Memory B cell (primary cell): ENCODE data around the gene DYNC1LI1.

Source experiments
- ATAC-seq: fragments of 150-1000 bp; cut with Tn5 transposase; 2 replicates; pipeline ENCODE4 v1.10.0; 2021; ENCODE audit warnings: low read depth, mild to moderate bottlenecking, moderate library complexity
- DNase-seq, 2 donors: peaks; one replicate each; pipeline ENCODE4 v3.0.0; 2022; ENCODE audit warnings: low spot score in 2 of 2
- H3K27ac Mint-ChIP-seq: one replicate; pipeline ENCODE4 v1.8.0; 2022; ENCODE audit warnings: mild to moderate bottlenecking, moderate library complexity, mixed read lengths
- H3K27me3 Mint-ChIP-seq: one replicate; pipeline ENCODE4 v1.8.0; 2022; ENCODE audit warnings: mixed read lengths
- H3K36me3 Mint-ChIP-seq: one replicate; pipeline ENCODE4 v1.8.0; 2022; ENCODE audit warnings: mild to moderate bottlenecking, mixed read lengths
- H3K4me1 Mint-ChIP-seq: one replicate; pipeline ENCODE4 v1.8.0; 2022; ENCODE audit warnings: mixed read lengths
- H3K4me3 Mint-ChIP-seq: one replicate; pipeline ENCODE4 v1.8.0; 2022; ENCODE audit warnings: mild to moderate bottlenecking, moderate library complexity, mixed read lengths
- H3K9me3 Mint-ChIP-seq: one replicate; pipeline ENCODE4 v1.8.0; 2022; ENCODE audit warnings: mixed read lengths

Gene DYNC1LI1

DNA sequence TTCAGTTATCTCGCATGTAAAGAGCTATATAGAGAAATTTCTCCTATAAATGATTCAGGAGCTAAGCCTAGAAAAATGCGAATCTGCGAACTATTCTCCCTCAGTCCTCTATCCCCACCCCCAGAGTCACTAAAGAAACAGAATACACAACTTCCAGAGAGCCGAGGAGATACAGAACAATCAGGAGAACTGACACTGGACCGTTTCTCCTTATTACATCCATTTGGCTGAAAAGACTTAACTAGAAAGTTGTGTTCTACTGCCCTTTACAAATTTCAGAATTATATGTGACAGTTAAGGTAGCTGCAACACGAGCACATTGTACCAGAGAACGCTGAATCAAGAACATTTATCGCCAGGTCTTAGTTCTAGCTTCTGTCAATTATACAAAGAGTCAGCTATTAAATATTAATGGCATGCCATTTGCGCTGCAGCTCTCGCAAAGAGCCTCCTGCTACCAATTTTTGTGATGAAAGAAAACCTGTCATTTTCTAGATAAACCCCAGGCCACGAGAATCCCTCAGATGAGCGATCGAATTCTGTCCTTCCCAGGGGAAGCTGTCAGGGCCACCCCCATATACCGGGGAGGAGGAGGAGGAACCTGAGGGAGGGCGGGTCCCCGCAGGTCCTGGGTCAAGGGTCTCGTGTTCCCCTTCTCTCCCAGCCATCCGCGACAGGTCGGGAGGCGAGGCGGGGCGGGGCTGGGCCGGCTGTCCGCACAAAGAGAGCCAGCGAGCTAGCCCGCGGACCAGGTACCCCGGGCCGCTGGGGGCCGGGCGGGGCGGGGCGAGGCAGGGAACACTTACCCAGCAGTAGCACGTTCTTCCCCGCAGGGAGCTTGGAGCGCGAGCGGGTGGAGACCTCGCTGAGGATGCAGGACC, 878 bp downstream of the DYNC1LI1 start:
- H3K27me3 Mint-ChIP-seq: no peaks in the 10 kb centered on the region
- peak overlapping the region; percentile 93 for H3K4me3 Mint-ChIP-seq
- H3K27ac Mint-ChIP-seq: peak overlapping the region; percentile 87
- no peaks in the 10 kb centered on the region for H3K9me3 Mint-ChIP-seq
- H3K36me3 Mint-ChIP-seq: peaks cover 2% of the 10 kb centered on the region
- H3K4me1 Mint-ChIP-seq: peaks cover 19% of the 10 kb centered on the region
- peak; percentile 21 for ATAC-seq
- DNase-seq: peak in 1 of 2 donors; percentile 7

- peaks cover 21% of the 10 kb centered on the region for H3K4me1 Mint-ChIP-seq
- ATAC-seq (no peak), DNase-seq (no peak)
- no peak overlapping the region for H3K27ac Mint-ChIP-seq
- no peaks in the 10 kb centered on the region for H3K27me3 Mint-ChIP-seq
- H3K4me3 Mint-ChIP-seq: no peak overlapping the region
- no peaks in the 10 kb centered on the region for H3K9me3 Mint-ChIP-seq
- H3K36me3 Mint-ChIP-seq: peaks cover 5% of the 10 kb centered on the region
These were observed 1.7 kb downstream of the DYNC1LI1 start for GRCh38 chr3:32568953-32569352.

DNA sequence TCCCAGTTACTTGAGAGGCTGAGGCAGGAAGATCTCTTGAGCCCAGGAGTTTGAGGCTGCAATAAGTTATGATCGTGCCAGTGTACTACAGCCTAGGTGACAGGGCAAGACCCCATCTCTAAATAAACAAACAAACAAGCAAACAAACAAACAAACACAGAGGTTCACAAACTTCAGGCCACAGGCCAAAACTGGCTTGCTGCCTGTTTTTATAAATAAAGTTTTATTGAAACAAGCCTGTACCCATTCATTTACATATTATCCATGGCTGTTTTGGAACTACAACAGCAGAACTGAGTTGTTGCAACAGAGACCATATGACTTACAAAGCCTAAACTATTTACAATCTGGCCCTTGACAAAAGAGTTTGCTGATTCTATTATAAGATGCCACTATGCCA, 6.5 kb downstream of the DYNC1LI1 start:
- no peak for DNase-seq
- Mint-ChIP-seq H3K27ac (no peak overlapping the region), H3K27me3 (no peaks in the 10 kb centered on the region)

DNA sequence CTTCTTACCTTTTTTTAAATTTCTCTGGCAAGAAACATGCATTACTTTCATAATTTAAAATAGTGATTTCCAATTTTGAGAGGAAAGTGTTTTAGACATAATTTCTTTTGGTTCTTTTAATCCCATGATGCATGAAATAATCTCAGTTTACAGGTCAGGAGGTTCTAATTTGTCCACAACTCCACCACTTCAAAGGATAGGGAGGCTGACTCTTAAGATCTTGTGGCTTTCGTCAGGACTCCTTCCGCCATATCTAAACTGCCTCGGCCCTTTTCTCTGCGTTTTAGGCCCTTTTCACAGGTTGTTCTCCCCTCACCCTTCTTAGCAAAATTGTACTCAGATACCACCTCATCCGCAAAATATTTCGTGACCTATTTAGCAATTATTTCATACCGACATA, 8.0 kb downstream of the DYNC1LI1 start:
- no peaks in the 10 kb centered on the region for H3K27me3 Mint-ChIP-seq
- no peak for DNase-seq
- peaks cover 12% of the 10 kb centered on the region for H3K4me1 Mint-ChIP-seq
- H3K9me3 Mint-ChIP-seq: no peaks in the 10 kb centered on the region
- no peak overlapping the region for H3K4me3 Mint-ChIP-seq
- no peak overlapping the region for H3K27ac Mint-ChIP-seq
- peaks cover 5% of the 10 kb centered on the region for H3K36me3 Mint-ChIP-seq
- no peak for ATAC-seq

More for the DNA sequence above, 6.5 kb downstream of the DYNC1LI1 start:
- no peak for ATAC-seq
- H3K9me3 Mint-ChIP-seq: no peaks in the 10 kb centered on the region
- peaks cover 14% of the 10 kb centered on the region for H3K4me1 Mint-ChIP-seq
- H3K4me3 Mint-ChIP-seq: no peak overlapping the region
- H3K36me3 Mint-ChIP-seq: peaks cover 5% of the 10 kb centered on the region

GRCh38 chr3:32557640-32558352, 12.9 kb downstream of the DYNC1LI1 start:
- Mint-ChIP-seq H3K9me3 (no peaks in the 10 kb centered on the region), H3K4me3 (no peak overlapping the region), H3K36me3 (peaks cover 5% of the 10 kb centered on the region), H3K27ac (no peak overlapping the region), H3K27me3 (no peaks in the 10 kb centered on the region), H3K4me1 (peaks cover 14% of the 10 kb centered on the region)
- no peak for ATAC-seq
- DNase-seq: no peak

DNA sequence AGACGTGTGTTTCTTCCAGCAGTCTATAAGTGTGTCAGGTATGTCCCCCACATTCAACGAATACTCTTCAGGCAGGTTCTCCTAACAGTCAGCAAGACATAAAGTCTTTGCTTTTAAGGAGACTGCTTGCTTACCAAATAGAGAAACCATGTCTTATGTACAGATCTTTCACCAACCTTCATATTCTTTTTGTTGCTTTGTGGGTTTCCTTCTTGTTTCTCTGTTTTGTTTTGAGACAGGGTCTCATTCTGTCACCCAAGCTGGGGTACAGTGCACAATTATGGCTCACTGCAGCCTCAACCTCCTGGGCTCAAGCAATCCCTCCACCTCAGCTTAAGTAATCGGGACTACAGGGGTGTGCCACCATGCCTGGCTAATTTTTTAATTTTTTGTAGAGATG, 14.3 kb downstream of the DYNC1LI1 start:
- Mint-ChIP-seq H3K27me3 (no peaks in the 10 kb centered on the region), H3K9me3 (no peaks in the 10 kb centered on the region), H3K27ac (peak overlapping the region; percentile 58), H3K4me1 (peaks cover 22% of the 10 kb centered on the region), H3K36me3 (peaks cover 5% of the 10 kb centered on the region), H3K4me3 (no peak overlapping the region)
- ATAC-seq (no peak), DNase-seq (no peak)

DNA sequence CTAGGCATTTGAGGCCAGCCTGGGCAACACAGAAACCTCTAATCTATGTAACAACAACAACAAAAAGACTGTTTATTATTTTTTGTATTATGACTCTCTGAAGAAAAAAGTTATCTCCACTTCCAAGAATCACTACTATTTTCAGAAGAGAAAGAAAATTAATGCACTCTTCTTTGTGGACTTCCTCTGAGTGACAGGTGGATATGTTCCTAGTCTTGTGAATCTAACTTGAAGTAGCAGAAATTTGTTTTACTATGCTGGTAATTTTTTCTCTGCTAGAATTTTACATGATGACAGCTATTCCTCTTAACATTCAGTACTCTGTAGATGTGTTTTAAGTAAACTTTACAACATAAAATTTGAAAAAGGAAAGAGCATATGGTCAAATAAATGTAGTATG, 16.7 kb downstream of the DYNC1LI1 start:
- ATAC-seq: no peak
- H3K9me3 Mint-ChIP-seq: no peaks in the 10 kb centered on the region

DNA sequence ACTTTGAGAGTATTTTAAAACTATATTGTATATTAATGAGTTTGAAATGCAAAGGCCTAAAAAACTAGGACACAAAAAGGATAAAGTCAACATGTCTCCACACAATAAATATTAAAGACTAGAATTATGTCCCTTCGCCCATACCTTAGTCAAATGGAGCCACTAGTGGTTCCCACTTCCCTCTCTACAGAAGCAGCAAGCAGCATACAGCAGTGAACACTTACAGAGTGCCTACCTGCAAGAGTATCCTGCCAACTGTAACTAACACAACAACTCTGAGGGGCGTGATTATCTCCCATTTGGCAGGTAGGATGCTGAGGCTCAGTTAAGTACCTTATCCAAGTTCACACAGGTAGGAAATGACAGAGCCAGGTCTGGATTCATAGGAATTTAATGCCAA, 17.2 kb downstream of the DYNC1LI1 start:
- Mint-ChIP-seq H3K9me3 (no peaks in the 10 kb centered on the region), H3K27ac (no peak overlapping the region), H3K4me1 (peaks cover 27% of the 10 kb centered on the region), H3K4me3 (no peak overlapping the region), H3K27me3 (no peaks in the 10 kb centered on the region), H3K36me3 (peaks cover 5% of the 10 kb centered on the region)
- DNase-seq (no peak), ATAC-seq (peak; percentile 31)

More for the DNA sequence above, 16.7 kb downstream of the DYNC1LI1 start:
- H3K27me3 Mint-ChIP-seq: no peaks in the 10 kb centered on the region
- H3K4me3 Mint-ChIP-seq: no peak overlapping the region
- no peak overlapping the region for H3K27ac Mint-ChIP-seq
- DNase-seq: no peak
- H3K4me1 Mint-ChIP-seq: peaks cover 27% of the 10 kb centered on the region
- H3K36me3 Mint-ChIP-seq: peaks cover 5% of the 10 kb centered on the region

DNA sequence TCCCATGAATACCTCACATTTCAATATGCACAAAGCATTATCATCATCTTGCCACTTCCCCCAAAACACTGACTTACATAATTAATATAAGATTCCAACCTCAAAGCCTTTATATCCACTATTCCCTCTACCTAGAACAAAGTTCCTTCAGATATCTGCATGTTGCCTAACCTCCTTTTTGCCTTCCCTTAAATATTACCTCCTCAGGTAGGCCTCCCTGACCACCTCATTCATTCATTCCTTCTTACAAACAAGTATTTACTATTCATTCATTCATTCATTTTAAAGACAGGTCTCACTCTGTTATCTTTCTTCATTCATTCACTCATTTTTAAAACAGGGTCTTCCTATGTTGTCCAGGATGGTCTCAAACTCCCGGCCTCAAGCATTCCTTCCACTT, 18.6 kb downstream of the DYNC1LI1 start:
- peak overlapping the region; percentile 35 for H3K27ac Mint-ChIP-seq
- no peak for ATAC-seq
- no peak for DNase-seq

DNA sequence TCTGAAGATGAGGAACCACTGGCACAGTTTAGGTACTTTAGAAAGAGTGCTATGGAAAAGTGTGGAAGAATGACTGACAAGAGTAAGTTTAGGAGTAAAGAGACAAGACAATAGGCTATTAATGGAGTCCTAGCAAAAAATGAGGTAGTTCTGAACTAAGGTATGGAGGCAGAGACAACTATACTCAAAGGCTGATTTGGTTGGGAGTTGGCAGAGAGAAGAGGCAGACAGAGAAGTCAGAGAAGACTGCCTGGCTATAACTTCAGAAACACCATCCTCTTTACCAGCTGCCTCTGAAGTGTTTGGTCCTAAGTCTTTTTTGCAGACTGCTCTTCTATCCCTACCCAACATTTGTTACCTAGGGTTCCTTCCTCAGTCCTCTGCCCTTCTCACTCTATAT, 19.2 kb downstream of the DYNC1LI1 start:
- Mint-ChIP-seq H3K27me3 (no peaks in the 10 kb centered on the region), H3K9me3 (no peaks in the 10 kb centered on the region), H3K4me1 (peaks cover 32% of the 10 kb centered on the region), H3K4me3 (no peak overlapping the region), H3K36me3 (peaks cover 4% of the 10 kb centered on the region), H3K27ac (peak overlapping the region; percentile 35)
- ATAC-seq: peak; percentile 43
- no peak for DNase-seq

More for the DNA sequence above, 18.6 kb downstream of the DYNC1LI1 start:
- H3K27me3 Mint-ChIP-seq: no peaks in the 10 kb centered on the region
- H3K4me3 Mint-ChIP-seq: no peak overlapping the region
- peaks cover 5% of the 10 kb centered on the region for H3K36me3 Mint-ChIP-seq
- H3K9me3 Mint-ChIP-seq: no peaks in the 10 kb centered on the region
- H3K4me1 Mint-ChIP-seq: peaks cover 30% of the 10 kb centered on the region

DNA sequence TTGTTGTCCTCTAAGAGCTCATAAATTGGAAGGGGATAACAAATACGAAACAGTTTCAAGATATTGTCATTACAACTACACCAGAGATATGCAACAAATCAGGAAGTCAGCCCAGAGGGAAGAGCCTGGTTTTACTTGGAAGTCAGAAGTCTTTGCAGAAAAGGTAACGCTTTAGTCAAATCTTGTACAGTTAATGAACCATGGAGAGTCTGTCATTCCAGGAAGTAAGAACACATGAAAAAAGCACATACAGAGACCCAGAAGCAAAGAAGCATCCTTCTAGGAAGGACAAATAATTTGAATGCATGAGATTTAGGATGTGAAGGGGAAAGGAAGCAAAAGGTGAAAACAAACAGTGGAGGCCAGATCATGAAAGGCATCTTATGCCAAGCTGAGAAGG, 19.6 kb downstream of the DYNC1LI1 start:
- H3K4me3 Mint-ChIP-seq: peak overlapping the region; percentile 23
- H3K9me3 Mint-ChIP-seq: no peaks in the 10 kb centered on the region
- H3K4me1 Mint-ChIP-seq: peaks cover 31% of the 10 kb centered on the region
- peak; percentile 59 for ATAC-seq
- DNase-seq: no peak
- no peaks in the 10 kb centered on the region for H3K27me3 Mint-ChIP-seq
- peak overlapping the region; percentile 35 for H3K27ac Mint-ChIP-seq
- peaks cover 6% of the 10 kb centered on the region for H3K36me3 Mint-ChIP-seq

DNA sequence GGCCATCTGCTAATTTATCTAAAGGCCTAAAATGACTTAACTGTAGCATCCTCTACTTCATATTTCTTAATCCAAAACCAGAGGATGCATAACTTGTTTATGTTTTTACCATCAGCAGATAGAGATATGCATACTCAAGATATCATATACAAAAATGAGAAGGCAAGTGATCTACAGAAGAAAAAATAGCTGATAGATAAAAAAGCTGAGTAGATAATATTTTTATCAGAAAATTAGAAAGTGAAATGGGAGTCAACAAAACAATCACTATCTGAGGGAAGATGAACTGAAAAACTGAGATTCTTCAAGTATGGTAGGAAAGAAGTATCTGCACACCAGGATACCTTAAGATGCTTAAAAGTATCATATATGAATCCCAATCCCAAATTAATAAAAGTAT, 25.4 kb downstream of the DYNC1LI1 start:
- Mint-ChIP-seq H3K36me3 (peaks cover 8% of the 10 kb centered on the region), H3K9me3 (no peaks in the 10 kb centered on the region), H3K27ac (no peak overlapping the region), H3K27me3 (no peaks in the 10 kb centered on the region), H3K4me3 (no peak overlapping the region), H3K4me1 (peaks cover 8% of the 10 kb centered on the region)
- ATAC-seq (no peak), DNase-seq (no peak)

- Mint-ChIP-seq H3K36me3 (peaks cover 8% of the 10 kb centered on the region), H3K9me3 (no peaks in the 10 kb centered on the region), H3K4me3 (no peak overlapping the region), H3K27me3 (no peaks in the 10 kb centered on the region), H3K4me1 (peaks cover 8% of the 10 kb centered on the region), H3K27ac (no peak overlapping the region)
- no peak for ATAC-seq
- no peak for DNase-seq
These were observed 25.8 kb downstream of the DYNC1LI1 start for GRCh38 chr3:32544894-32545293.

- DNase-seq (no peak), ATAC-seq (no peak)
- Mint-ChIP-seq H3K27me3 (no peaks in the 10 kb centered on the region), H3K36me3 (peaks cover 11% of the 10 kb centered on the region), H3K9me3 (no peaks in the 10 kb centered on the region), H3K4me1 (peaks cover 8% of the 10 kb centered on the region), H3K27ac (no peak overlapping the region), H3K4me3 (no peak overlapping the region)
These were observed 27.9 kb downstream of the DYNC1LI1 start for GRCh38 chr3:32542807-32543206.
